22Rv1 (cell line): Measurements from ENCODE around the gene GGT7.
A peak's percentile ranks its signal among the peaks of the same experiment; 100 is the strongest.

Source experiments
- H3K27ac ChIP-seq: fragments of 450-650 bp; 2 replicates; pipeline ENCODE4 v1.5.1; 2017
- CTCF ChIP-seq: fragments of 450-650 bp; IDR thresholded peaks from 2 replicates; pipeline ENCODE4 v1.5.1; 2017; ENCODE audit warnings: mild to moderate bottlenecking
- ZFX ChIP-seq: fragments of 450-650 bp; IDR thresholded peaks from 2 replicates; pipeline ENCODE4 v1.6.1; 2017; ENCODE audit warnings: antibody characterized with exemption, borderline replicate concordance

GGT7 gene

GRCh38 chr20:34891166-34892062, 18.8 kb upstream of the GGT7 start:
- H3K27ac ChIP-seq = no peak overlapping the region
- TF ChIP-seq ZFX = no peak
- no peak for TF ChIP-seq CTCF

GRCh38 chr20:34888468-34888867, 15.8 kb upstream of the GGT7 start:
- TF ChIP-seq ZFX = no peak
- no peak for TF ChIP-seq CTCF
- H3K27ac ChIP-seq = no peak overlapping the region

- H3K27ac ChIP-seq = peak overlapping the region; percentile 57
- TF ChIP-seq CTCF (no peak), ZFX (no peak)
These were observed 14.4 kb upstream of the GGT7 start for GRCh38 chr20:34887023-34887422.

- H3K27ac ChIP-seq = peak overlapping the region; percentile 57
- no peak for TF ChIP-seq CTCF
- TF ChIP-seq ZFX = no peak
These were observed 13.5 kb upstream of the GGT7 start for GRCh38 chr20:34886122-34886521.

GRCh38 chr20:34884260-34884659, 11.6 kb upstream of the GGT7 start:
- peak overlapping the region; percentile 57 for H3K27ac ChIP-seq
- no peak for TF ChIP-seq ZFX
- no peak for TF ChIP-seq CTCF

- TF ChIP-seq CTCF (no peak), ZFX (no peak)
These were observed 11.2 kb upstream of the GGT7 start for GRCh38 chr20:34883809-34884208.

GRCh38 chr20:34883087-34883688, 10.5 kb upstream of the GGT7 start:
- peak overlapping the region; percentile 57; the same call in 1 of the 2 replicates for H3K27ac ChIP-seq
- TF ChIP-seq ZFX = no peak
- no peak for TF ChIP-seq CTCF

More at GRCh38 chr20:34883809-34884208, 11.2 kb upstream of the GGT7 start:
- H3K27ac ChIP-seq = peak overlapping the region; percentile 57; the same call in 1 of the 2 replicates
